ENCODE data around the gene ACAA1. TPM values are rescaled to one million over a fixed set of nuclear protein-coding genes. Genes with fewer than 3 reads are reported as not detected.

The ACAA1 gene
- total and polyA plus RNA-seq, 2 experiments from 2014 or later = 21.4 to 26.6 TPM

DNA sequence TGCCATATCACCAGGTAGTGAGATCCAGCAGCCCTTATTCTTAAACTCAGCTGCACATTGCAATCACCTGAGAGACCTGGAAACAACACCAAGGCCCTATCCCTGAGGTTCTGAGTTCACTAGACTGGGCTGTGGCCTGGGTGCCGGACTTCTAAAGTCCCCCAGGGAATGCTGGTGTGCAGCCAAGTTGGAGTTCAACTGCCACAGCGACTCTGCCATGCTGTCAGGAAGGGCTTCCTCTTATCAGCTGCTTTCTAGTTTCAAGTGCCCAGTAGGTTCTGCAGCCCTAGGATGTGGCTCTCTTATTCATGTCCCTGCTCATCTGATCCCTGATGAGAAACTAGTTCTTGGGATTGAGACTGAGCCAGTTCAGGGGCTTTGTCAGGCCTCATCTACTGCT lies 47.8 kb downstream of the ACAA1 start:
- H3K4me2 ChIP-seq = no peak overlapping the region
- Mint-ChIP-seq H3K27me3 (ENCODE audit: insufficient read depth, low read depth, poor library complexity) (peaks cover 21% of the 10 kb centered on the region), H3K36me3 (ENCODE audit: low read depth) (peaks cover 8% of the 10 kb centered on the region), H3K9me3 (peaks cover 10% of the 10 kb centered on the region), H3K27ac (no peak overlapping the region), H3K4me3 (no peak overlapping the region), H3K4me1 (no peaks in the 10 kb centered on the region)
- TF ChIP-seq, protein P1, sequence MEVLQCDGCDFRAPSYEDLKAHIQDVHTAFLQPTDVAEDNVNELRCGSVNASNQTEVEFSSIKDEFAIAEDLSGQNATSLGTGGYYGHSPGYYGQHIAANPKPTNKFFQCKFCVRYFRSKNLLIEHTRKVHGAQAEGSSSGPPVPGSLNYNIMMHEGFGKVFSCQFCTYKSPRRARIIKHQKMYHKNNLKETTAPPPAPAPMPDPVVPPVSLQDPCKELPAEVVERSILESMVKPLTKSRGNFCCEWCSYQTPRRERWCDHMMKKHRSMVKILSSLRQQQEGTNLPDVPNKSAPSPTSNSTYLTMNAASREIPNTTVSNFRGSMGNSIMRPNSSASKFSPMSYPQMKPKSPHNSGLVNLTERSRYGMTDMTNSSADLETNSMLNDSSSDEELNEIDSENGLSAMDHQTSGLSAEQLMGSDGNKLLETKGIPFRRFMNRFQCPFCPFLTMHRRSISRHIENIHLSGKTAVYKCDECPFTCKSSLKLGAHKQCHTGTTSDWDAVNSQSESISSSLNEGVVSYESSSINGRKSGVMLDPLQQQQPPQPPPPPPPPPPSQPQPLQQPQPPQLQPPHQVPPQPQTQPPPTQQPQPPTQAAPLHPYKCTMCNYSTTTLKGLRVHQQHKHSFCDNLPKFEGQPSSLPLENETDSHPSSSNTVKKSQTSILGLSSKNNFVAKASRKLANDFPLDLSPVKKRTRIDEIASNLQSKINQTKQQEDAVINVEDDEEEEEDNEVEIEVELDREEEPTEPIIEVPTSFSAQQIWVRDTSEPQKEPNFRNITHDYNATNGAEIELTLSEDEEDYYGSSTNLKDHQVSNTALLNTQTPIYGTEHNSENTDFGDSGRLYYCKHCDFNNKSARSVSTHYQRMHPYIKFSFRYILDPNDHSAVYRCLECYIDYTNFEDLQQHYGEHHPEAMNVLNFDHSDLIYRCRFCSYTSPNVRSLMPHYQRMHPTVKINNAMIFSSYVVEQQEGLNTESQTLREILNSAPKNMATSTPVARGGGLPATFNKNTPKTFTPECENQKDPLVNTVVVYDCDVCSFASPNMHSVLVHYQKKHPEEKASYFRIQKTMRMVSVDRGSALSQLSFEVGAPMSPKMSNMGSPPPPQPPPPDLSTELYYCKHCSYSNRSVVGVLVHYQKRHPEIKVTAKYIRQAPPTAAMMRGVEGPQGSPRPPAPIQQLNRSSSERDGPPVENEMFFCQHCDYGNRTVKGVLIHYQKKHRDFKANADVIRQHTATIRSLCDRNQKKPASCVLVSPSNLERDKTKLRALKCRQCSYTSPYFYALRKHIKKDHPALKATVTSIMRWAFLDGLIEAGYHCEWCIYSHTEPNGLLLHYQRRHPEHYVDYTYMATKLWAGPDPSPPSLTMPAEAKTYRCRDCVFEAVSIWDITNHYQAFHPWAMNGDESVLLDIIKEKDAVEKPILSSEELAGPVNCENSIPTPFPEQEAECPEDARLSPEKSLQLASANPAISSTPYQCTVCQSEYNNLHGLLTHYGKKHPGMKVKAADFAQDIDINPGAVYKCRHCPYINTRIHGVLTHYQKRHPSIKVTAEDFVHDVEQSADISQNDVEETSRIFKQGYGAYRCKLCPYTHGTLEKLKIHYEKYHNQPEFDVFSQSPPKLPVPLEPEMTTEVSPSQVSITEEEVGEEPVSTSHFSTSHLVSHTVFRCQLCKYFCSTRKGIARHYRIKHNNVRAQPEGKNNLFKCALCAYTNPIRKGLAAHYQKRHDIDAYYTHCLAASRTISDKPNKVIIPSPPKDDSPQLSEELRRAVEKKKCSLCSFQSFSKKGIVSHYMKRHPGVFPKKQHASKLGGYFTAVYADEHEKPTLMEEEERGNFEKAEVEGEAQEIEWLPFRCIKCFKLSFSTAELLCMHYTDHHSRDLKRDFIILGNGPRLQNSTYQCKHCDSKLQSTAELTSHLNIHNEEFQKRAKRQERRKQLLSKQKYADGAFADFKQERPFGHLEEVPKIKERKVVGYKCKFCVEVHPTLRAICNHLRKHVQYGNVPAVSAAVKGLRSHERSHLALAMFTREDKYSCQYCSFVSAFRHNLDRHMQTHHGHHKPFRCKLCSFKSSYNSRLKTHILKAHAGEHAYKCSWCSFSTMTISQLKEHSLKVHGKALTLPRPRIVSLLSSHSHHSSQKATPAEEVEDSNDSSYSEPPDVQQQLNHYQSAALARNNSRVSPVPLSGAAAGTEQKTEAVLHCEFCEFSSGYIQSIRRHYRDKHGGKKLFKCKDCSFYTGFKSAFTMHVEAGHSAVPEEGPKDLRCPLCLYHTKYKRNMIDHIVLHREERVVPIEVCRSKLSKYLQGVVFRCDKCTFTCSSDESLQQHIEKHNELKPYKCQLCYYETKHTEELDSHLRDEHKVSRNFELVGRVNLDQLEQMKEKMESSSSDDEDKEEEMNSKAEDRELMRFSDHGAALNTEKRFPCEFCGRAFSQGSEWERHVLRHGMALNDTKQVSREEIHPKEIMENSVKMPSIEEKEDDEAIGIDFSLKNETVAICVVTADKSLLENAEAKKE (CRISPR knock-in tag; IDR thresholded peaks at IDR 0.05) = no peak
- TF ChIP-seq EZH2phosphoT487 (IDR thresholded peaks at IDR 0.05; ENCODE audit: unreplicated experiment) (no peak), ZNF331 (CRISPR knock-in tag; IDR thresholded peaks at IDR 0.05; ENCODE audit: low read depth) (no peak)
- TF ChIP-seq, protein P2, sequence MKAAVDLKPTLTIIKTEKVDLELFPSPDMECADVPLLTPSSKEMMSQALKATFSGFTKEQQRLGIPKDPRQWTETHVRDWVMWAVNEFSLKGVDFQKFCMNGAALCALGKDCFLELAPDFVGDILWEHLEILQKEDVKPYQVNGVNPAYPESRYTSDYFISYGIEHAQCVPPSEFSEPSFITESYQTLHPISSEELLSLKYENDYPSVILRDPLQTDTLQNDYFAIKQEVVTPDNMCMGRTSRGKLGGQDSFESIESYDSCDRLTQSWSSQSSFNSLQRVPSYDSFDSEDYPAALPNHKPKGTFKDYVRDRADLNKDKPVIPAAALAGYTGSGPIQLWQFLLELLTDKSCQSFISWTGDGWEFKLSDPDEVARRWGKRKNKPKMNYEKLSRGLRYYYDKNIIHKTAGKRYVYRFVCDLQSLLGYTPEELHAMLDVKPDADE (IDR thresholded peaks at IDR 0.05) = no peak
- TF ChIP-seq, protein P3, sequence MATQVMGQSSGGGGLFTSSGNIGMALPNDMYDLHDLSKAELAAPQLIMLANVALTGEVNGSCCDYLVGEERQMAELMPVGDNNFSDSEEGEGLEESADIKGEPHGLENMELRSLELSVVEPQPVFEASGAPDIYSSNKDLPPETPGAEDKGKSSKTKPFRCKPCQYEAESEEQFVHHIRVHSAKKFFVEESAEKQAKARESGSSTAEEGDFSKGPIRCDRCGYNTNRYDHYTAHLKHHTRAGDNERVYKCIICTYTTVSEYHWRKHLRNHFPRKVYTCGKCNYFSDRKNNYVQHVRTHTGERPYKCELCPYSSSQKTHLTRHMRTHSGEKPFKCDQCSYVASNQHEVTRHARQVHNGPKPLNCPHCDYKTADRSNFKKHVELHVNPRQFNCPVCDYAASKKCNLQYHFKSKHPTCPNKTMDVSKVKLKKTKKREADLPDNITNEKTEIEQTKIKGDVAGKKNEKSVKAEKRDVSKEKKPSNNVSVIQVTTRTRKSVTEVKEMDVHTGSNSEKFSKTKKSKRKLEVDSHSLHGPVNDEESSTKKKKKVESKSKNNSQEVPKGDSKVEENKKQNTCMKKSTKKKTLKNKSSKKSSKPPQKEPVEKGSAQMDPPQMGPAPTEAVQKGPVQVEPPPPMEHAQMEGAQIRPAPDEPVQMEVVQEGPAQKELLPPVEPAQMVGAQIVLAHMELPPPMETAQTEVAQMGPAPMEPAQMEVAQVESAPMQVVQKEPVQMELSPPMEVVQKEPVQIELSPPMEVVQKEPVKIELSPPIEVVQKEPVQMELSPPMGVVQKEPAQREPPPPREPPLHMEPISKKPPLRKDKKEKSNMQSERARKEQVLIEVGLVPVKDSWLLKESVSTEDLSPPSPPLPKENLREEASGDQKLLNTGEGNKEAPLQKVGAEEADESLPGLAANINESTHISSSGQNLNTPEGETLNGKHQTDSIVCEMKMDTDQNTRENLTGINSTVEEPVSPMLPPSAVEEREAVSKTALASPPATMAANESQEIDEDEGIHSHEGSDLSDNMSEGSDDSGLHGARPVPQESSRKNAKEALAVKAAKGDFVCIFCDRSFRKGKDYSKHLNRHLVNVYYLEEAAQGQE (IDR thresholded peaks at IDR 0.05; ENCODE audit: unreplicated experiment) = no peak
- 0 out of 2 replicates have a peak, but pooled peaks cover under 1% of the 10 kb centered on the region for H3F3A ChIP-seq (replicated peaks; ENCODE audit: low read depth)
- no peak overlapping the region for H3K4me3 ChIP-seq
- DNase-seq (ENCODE audit: low spot score) (no peak), ATAC-seq (no peak)
- no peak overlapping the region for H3K27ac ChIP-seq (ENCODE audit: low read depth)
- no peak overlapping the region for H2AFZ ChIP-seq
- no peaks in the 10 kb centered on the region for H3K4me1 ChIP-seq (ENCODE audit: insufficient read depth)
- no peaks in the 10 kb centered on the region for H3K79me2 ChIP-seq (replicated peaks; ENCODE audit: insufficient read depth)
- no peaks in the 10 kb centered on the region for H3K36me3 ChIP-seq (ENCODE audit: insufficient read depth)
- H3K27me3 ChIP-seq (ENCODE audit: insufficient read depth) = no peaks in the 10 kb centered on the region
- H3K9me2 ChIP-seq (ENCODE audit: insufficient read depth) = no peaks in the 10 kb centered on the region
- H4K20me1 ChIP-seq (replicated peaks; ENCODE audit: insufficient read depth) = no peaks in the 10 kb centered on the region; the same call in 1 of the 2 replicates

Measured in GM23338 (cell line).